Vagina (tissue), 2 donors: Measurements from ENCODE around the gene ANO10.

Source experiments
- CTCF ChIP-seq, 3 experiments: fragments of 450-650 bp in 2 of 3; fragments of 200-600 bp in 1 of 3; sonication (generic) in 1 of 3; IDR thresholded peaks; one replicate each; pipeline ENCODE4 v1.5.1; 2017 to 2019; ENCODE audit warnings: antibody characterized with exemption in 3 of 3, mild to moderate bottlenecking in 2 of 3, moderate library complexity in 2 of 3
- POLR2A ChIP-seq, 2 donors: fragments of 450-650 bp; IDR thresholded peaks; one replicate each; pipeline ENCODE4 v1.6.1; 2017; ENCODE audit warnings: antibody characterized with exemption in 2 of 2, mild to moderate bottlenecking in 2 of 2, moderate library complexity in 2 of 2
- POLR2AphosphoS5 ChIP-seq, 2 donors: sonication (generic); formaldehyde crosslinking; IDR thresholded peaks; one replicate each; pipeline ENCODE4 v1.9.0; 2017; ENCODE audit warnings: antibody characterized with exemption in 2 of 2, mild to moderate bottlenecking in 2 of 2, low read depth in 1 of 2; ENCODE audit not compliant: insufficient read depth in 1 of 2

DNA sequence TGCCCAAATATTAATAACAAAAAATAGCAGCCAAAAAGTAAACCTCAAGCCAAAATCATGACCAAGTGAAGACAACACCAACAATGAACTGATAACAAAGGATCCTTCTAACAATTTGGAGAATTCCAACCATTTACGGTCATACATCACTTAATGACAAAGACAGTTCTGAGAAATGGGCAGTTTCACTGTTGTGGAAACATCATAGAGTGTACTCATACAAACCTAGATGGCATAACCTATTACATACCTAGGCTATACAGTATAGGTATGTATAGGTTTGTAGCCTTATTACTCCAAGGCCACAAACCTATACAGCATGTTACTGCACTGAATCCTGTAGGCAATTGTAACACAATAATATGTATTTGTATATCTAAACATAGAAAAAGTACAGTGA is 12.4 kb downstream of the ANO10 start:
- TF ChIP-seq CTCF (IDR thresholded peaks at IDR 0.05) (no peak), POLR2AphosphoS5 (IDR thresholded peaks at IDR 0.05; ENCODE audit: insufficient read depth in 1 of 2, low read depth in 1 of 2) (no peak), POLR2A (IDR thresholded peaks at IDR 0.05) (no peak)
